ENCODE measurements around the gene HNMT.

- TF ChIP-seq CTCF (IDR thresholded peaks at IDR 0.05; ENCODE audit: low read depth, low read length, poor library complexity, severe bottlenecking) (no peak), EZH2phosphoT487 (IDR thresholded peaks at IDR 0.05; ENCODE audit: borderline replicate concordance, low read length) (no peak)
Measured at GRCh38 chr2:138063181-138063580, 98.9 kb downstream of the HNMT start.
